HCT116 (cell line): ENCODE measurements around the gene PIP4K2A. TPM values are rescaled to one million over a fixed set of nuclear protein-coding genes. Genes with fewer than 3 reads are reported as not detected.

Experiments
- ATAC-seq: fragments of 200-7000 bp; cut with Tn5 transposase; 2 replicates; pipeline ENCODE4 v1.9.1; 2020; ENCODE audit warnings: mild to moderate bottlenecking, moderate library complexity
- BruUV-seq: library from RNA; stranded (reverse); fragments of 400-500 nt; replicated peaks from 2 replicates; lab custom pipeline; 2021; lab: Mats Ljungman, UMichigan
- CTCF ChIA-PET: fragments of 300-600 bp; sonication (Branson Sonifier 250); formaldehyde crosslinking; loops from one replicate; lab custom pipeline; 2021; ENCODE audit warnings: antibody characterized with exemption; lab: Charles Lee
- POLR2A ChIA-PET: fragments of 300-600, 350-600 bp; sonication (Branson Sonifier 250); formaldehyde crosslinking; loops from one replicate; lab custom pipeline; 2021; ENCODE audit warnings: antibody characterized with exemption; lab: Charles Lee
- RAD21 ChIA-PET, 2 experiments: fragments of 300-600 bp; sonication (Branson Sonifier 250); formaldehyde crosslinking; loops; one replicate each; lab custom pipeline; 2023; ENCODE audit warnings: low total read pairs in 2 of 2; ENCODE audit not compliant: uncharacterized antibody in 2 of 2, unreplicated experiment in 2 of 2, low non-redundant PET in 1 of 2; lab: Charles Lee
- DNase-seq: peaks from one replicate; pipeline ENCODE4 v3.0.0-alpha.2; 2010; ENCODE audit warnings: low read depth, low spot score
- H2AFZ ChIP-seq: fragments of 200-600 bp; shearing (Covaris generic), sonication (generic); 2 replicates; pipeline ENCODE4 v1.6.1; 2017; ENCODE audit warnings: low read depth, mixed run types, mixed read lengths, antibody characterized with exemption, low read length; ENCODE audit not compliant: poor library complexity, severe bottlenecking
- H3K27ac ChIP-seq: 2 replicates; pipeline ENCODE4 v1.5.1; 2012; ENCODE audit warnings: low read depth, low read length
- H3K27me3 ChIP-seq: fragments of 200-600 bp; sonication (generic); 2 replicates; pipeline ENCODE4 v1.6.1; 2016; ENCODE audit warnings: mixed run types, low read length, mixed read lengths; ENCODE audit not compliant: insufficient read depth
- H3K36me3 ChIP-seq, 2 experiments: fragments of 200-500 bp in 1 of 2; fragments of 200-600 bp in 1 of 2; sonication (Bioruptor generic) in 1 of 2; sonication (generic) in 1 of 2; 2 replicates each; pipeline versions ENCODE4 v1.5.1 to v1.6.1; 2014 to 2016; ENCODE audit warnings: low read length in 2 of 2, inconsistent platforms in 1 of 2, mixed read lengths in 1 of 2, mixed run types in 1 of 2; ENCODE audit not compliant: insufficient read depth in 2 of 2, control insufficient read depth in 1 of 2
- H3K4me1 ChIP-seq, 2 experiments: fragments of 200-600 bp in 1 of 2; sonication (generic) in 1 of 2; 2 replicates each; pipeline versions ENCODE4 v1.5.1 to v1.6.1; 2012 to 2017; ENCODE audit warnings: low read length in 2 of 2, inconsistent platforms in 1 of 2, mild to moderate bottlenecking in 1 of 2, mixed read lengths in 1 of 2, mixed run types in 1 of 2, moderate library complexity in 1 of 2; ENCODE audit not compliant: insufficient read depth in 2 of 2, control insufficient read depth in 1 of 2
- H3K4me2 ChIP-seq: fragments of 200-600 bp; sonication (generic); 2 replicates; pipeline ENCODE4 v1.6.1; 2017; ENCODE audit warnings: mixed run types, low read length, mixed read lengths
- H3K4me3 ChIP-seq, 2 experiments: fragments of 200-600 bp in 1 of 2; sonication (generic) in 1 of 2; replicated peaks in 1 of 2; 2 replicates each; pipeline ENCODE4 v1.5.1; 2011 to 2016; ENCODE audit warnings: low read length in 2 of 2, control low read depth in 1 of 2, low read depth in 1 of 2, mild to moderate bottlenecking in 1 of 2, mixed read lengths in 1 of 2, mixed run types in 1 of 2
- H3K79me2 ChIP-seq: fragments of 200-600 bp; sonication (generic); 2 replicates; pipeline ENCODE4 v1.6.1; 2017; ENCODE audit warnings: mild to moderate bottlenecking, mixed run types, low read length, moderate library complexity, mixed read lengths; ENCODE audit not compliant: insufficient read depth
- H3K9ac ChIP-seq: fragments of 200-600 bp; sonication (generic); 2 replicates; pipeline ENCODE4 v1.6.1; 2016; ENCODE audit warnings: low read length, mixed read lengths
- H3K9me2 ChIP-seq: fragments of 200-600 bp; sonication (generic), shearing (Covaris generic); 2 replicates; pipeline ENCODE4 v1.6.1; 2017; ENCODE audit warnings: mixed run types, mild to moderate bottlenecking, moderate library complexity; ENCODE audit not compliant: insufficient read depth
- H3K9me3 ChIP-seq, 2 experiments: fragments of 200-500 bp in 1 of 2; fragments of 200-600 bp in 1 of 2; sonication (Bioruptor generic) in 1 of 2; sonication (generic) in 1 of 2; 2 replicates each; pipeline ENCODE4 v1.6.1; 2014 to 2017; ENCODE audit warnings: low read length in 2 of 2, mixed read lengths in 2 of 2, inconsistent platforms in 1 of 2, low read depth in 1 of 2, mild to moderate bottlenecking in 1 of 2, mixed run types in 1 of 2, moderate library complexity in 1 of 2; ENCODE audit not compliant: control insufficient read depth in 1 of 2, insufficient read depth in 1 of 2
- H4K20me1 ChIP-seq: fragments of 200-600 bp; sonication (generic), shearing (Covaris generic); 2 replicates; pipeline ENCODE4 v1.6.1; 2017; ENCODE audit warnings: mixed run types, mild to moderate bottlenecking, moderate library complexity; ENCODE audit not compliant: insufficient read depth
- CBX3 ChIP-seq: IDR thresholded peaks from 2 replicates; pipeline ENCODE4 v1.6.1; 2012; ENCODE audit warnings: low read depth
- EGR1 ChIP-seq: IDR thresholded peaks from 2 replicates; pipeline ENCODE4 v1.6.1; 2012; ENCODE audit warnings: low read depth
- ELF1 ChIP-seq: IDR thresholded peaks from 2 replicates; pipeline ENCODE4 v1.6.1; 2012; ENCODE audit warnings: low read depth, borderline replicate concordance
- EZH2 ChIP-seq: fragments of 200-600 bp; sonication (generic); IDR thresholded peaks from 2 replicates; pipeline ENCODE4 v1.6.1; 2017; ENCODE audit warnings: antibody characterized with exemption, mixed run types
- EZH2phosphoT487 ChIP-seq: fragments of 200-600 bp; IDR thresholded peaks from 2 replicates; pipeline ENCODE4 v1.6.1; 2018; ENCODE audit warnings: antibody characterized with exemption, borderline replicate concordance
- FOSL1 ChIP-seq: IDR thresholded peaks from 2 replicates; pipeline ENCODE4 v1.6.1; 2012; ENCODE audit warnings: low read depth
- POLR2A ChIP-seq: IDR thresholded peaks from 2 replicates; pipeline ENCODE4 v1.7.0; 2011; ENCODE audit warnings: borderline replicate concordance; ENCODE audit not compliant: insufficient read depth, insufficient read length; ENCODE audit errors: extremely low read depth
- POLR2AphosphoS5 ChIP-seq: IDR thresholded peaks from 2 replicates; pipeline ENCODE4 v1.6.1; 2011; ENCODE audit warnings: mild to moderate bottlenecking, low read depth, low read length, moderate library complexity
- RAD21 ChIP-seq: IDR thresholded peaks from 2 replicates; pipeline ENCODE4 v1.6.1; 2012; ENCODE audit warnings: low read depth, mild to moderate bottlenecking
- SIN3A ChIP-seq: IDR thresholded peaks from 2 replicates; pipeline ENCODE4 v1.6.1; 2012; ENCODE audit warnings: low read depth
- SP1 ChIP-seq: IDR thresholded peaks from 2 replicates; pipeline ENCODE4 v1.6.1; 2012; ENCODE audit warnings: low read depth
- SRF ChIP-seq: IDR thresholded peaks from 2 replicates; pipeline ENCODE4 v1.6.1; 2012; ENCODE audit warnings: low read depth
- TCF7L2 ChIP-seq: IDR thresholded peaks from 2 replicates; pipeline ENCODE4 v1.7.0; 2011; ENCODE audit warnings: borderline replicate concordance, inconsistent platforms; ENCODE audit not compliant: insufficient read depth, insufficient read length; ENCODE audit errors: extremely low read depth
- YY1 ChIP-seq: IDR thresholded peaks from 2 replicates; pipeline ENCODE4 v1.6.1; 2011; ENCODE audit warnings: low read length, low read depth, moderate library complexity, mild to moderate bottlenecking; ENCODE audit not compliant: insufficient replicate concordance; ENCODE audit errors: extremely low read depth
- ZFX ChIP-seq: fragments of 450-650 bp; IDR thresholded peaks from 2 replicates; pipeline ENCODE4 v1.6.1; 2017
- intact Hi-C: fragments of 100-400 bp; cut with micrococcal nuclease; formaldehyde crosslinking; loops from 2 replicates; pipeline ENCODE4 v1.10.0; 2022
- total RNA-seq: library from RNA; stranded (reverse); gene quantifications from one replicate; pipeline ENCODE4 v1.2.1, GENCODE V29; 2021; ENCODE audit not compliant: unreplicated experiment
- TF ChIP-seq, protein P1 (sequence below): IDR thresholded peaks from 2 replicates; pipeline ENCODE4 v1.6.1; 2011; ENCODE audit warnings: mild to moderate bottlenecking, low read length, moderate library complexity; ENCODE audit not compliant: insufficient replicate concordance; ENCODE audit errors: extremely low read depth
- TF ChIP-seq, protein P2 (sequence below): IDR thresholded peaks from 2 replicates; pipeline ENCODE4 v1.6.1; 2012
- TF ChIP-seq, protein P3 (sequence below), 3 experiments: fragments of 200-600 bp in 1 of 3; sonication (generic) in 1 of 3; IDR thresholded peaks in 2 of 3; conservative IDR thresholded peaks in 1 of 3; 2 replicates each; pipeline ENCODE4 v1.5.1; 2012 to 2017; ENCODE audit warnings: low read depth in 2 of 3, low read length in 2 of 3, antibody characterized with exemption in 1 of 3, borderline replicate concordance in 1 of 3, control low read depth in 1 of 3, mild to moderate bottlenecking in 1 of 3, mixed read lengths in 1 of 3, mixed run types in 1 of 3, moderate library complexity in 1 of 3; ENCODE audit not compliant: insufficient read depth in 1 of 3
- TF ChIP-seq, protein P4 (sequence below): IDR thresholded peaks from 2 replicates; pipeline ENCODE4 v1.6.1; 2012; ENCODE audit warnings: low read depth
- TF ChIP-seq, protein P5 (sequence below): IDR thresholded peaks from 2 replicates; pipeline ENCODE4 v1.6.1; 2012

The PIP4K2A gene
- total RNA-seq, 1 experiment from 2014 or later: 41.9 TPM

DNA sequence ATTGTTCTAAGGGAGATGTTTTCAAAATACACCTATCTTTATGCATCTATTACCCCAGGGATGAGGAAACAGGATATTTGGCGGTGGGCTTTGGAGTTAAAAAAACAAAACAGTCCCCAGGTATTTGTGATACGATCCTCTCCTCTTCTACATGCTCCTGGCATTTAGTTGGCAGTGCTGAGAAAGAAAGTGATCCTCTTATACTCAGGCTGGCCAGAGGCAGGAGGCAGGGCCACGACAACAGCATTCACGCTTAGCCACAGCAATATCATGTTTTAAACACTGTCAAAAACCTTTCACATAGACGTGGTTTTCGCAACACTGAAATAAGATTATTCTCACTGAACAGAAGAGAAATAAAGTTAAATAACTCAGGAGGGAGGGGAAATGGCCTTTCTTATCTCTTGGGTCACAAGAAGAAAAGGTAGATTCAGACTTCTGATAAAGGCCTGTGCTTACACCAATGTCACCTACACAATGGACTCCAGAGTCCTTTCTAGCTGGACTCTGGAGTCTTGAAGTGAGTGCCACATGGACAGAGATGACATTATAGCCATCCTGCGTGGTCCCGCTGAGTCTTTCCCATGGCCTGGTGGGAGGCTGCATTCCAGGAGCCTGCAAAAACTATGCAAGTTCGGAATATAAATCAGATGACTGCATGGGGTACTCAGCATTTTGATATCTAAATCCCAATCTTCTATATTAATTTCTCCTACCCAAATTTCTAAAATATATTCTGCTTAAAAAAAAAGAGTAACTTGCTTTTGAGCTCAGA lies 88.7 kb downstream of the PIP4K2A start:
- Histone ChIP-seq H3K36me3 (no peaks in the 10 kb centered on the region), H3K4me2 (peak overlapping the region; percentile 52), H3K27me3 (no peaks in the 10 kb centered on the region), H2AFZ (no peak overlapping the region), H3K9me2 (no peaks in the 10 kb centered on the region), H3K27ac (no peak overlapping the region), H3K9ac (peak overlapping the region; percentile 32; the same call in 1 of the 2 replicates), H4K20me1 (peaks cover 3% of the 10 kb centered on the region; the same call in 1 of the 2 replicates), H3K4me3 (no peak overlapping the region), H3K9me3 (no peaks in the 10 kb centered on the region), H3K4me1 (peaks cover 73 to 100% of the 10 kb centered on the region in 2 experiments), H3K79me2 (peaks cover 100% of the 10 kb centered on the region)
- intact Hi-C loops: no loop called here
- BruUV-seq: no TSS peak
- TF ChIP-seq YY1 (no peak), SIN3A (no peak), EGR1 (no peak), POLR2AphosphoS5 (no peak), RAD21 (no peak), TCF7L2 (no peak), EZH2 (no peak), EZH2phosphoT487 (no peak), CBX3 (no peak), POLR2A (no peak), ELF1 (no peak), ZFX (no peak), FOSL1 (no peak), SP1 (no peak), SRF (no peak)
- TF ChIP-seq, protein P1, sequence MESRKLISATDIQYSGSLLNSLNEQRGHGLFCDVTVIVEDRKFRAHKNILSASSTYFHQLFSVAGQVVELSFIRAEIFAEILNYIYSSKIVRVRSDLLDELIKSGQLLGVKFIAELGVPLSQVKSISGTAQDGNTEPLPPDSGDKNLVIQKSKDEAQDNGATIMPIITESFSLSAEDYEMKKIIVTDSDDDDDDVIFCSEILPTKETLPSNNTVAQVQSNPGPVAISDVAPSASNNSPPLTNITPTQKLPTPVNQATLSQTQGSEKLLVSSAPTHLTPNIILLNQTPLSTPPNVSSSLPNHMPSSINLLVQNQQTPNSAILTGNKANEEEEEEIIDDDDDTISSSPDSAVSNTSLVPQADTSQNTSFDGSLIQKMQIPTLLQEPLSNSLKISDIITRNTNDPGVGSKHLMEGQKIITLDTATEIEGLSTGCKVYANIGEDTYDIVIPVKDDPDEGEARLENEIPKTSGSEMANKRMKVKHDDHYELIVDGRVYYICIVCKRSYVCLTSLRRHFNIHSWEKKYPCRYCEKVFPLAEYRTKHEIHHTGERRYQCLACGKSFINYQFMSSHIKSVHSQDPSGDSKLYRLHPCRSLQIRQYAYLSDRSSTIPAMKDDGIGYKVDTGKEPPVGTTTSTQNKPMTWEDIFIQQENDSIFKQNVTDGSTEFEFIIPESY: no peak
- TF ChIP-seq, protein P2, sequence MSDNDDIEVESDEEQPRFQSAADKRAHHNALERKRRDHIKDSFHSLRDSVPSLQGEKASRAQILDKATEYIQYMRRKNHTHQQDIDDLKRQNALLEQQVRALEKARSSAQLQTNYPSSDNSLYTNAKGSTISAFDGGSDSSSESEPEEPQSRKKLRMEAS: no peak
- TF ChIP-seq, protein P3, sequence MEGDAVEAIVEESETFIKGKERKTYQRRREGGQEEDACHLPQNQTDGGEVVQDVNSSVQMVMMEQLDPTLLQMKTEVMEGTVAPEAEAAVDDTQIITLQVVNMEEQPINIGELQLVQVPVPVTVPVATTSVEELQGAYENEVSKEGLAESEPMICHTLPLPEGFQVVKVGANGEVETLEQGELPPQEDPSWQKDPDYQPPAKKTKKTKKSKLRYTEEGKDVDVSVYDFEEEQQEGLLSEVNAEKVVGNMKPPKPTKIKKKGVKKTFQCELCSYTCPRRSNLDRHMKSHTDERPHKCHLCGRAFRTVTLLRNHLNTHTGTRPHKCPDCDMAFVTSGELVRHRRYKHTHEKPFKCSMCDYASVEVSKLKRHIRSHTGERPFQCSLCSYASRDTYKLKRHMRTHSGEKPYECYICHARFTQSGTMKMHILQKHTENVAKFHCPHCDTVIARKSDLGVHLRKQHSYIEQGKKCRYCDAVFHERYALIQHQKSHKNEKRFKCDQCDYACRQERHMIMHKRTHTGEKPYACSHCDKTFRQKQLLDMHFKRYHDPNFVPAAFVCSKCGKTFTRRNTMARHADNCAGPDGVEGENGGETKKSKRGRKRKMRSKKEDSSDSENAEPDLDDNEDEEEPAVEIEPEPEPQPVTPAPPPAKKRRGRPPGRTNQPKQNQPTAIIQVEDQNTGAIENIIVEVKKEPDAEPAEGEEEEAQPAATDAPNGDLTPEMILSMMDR (IDR thresholded peaks at IDR 0.05 in 2 of 3, conservative IDR thresholded peaks at IDR 0.05 in 1 of 3; ENCODE audit: borderline replicate concordance in 1 of 3, insufficient read depth in 1 of 3, low read depth in 2 of 3, low read length in 2 of 3): no peak
- TF ChIP-seq, protein P4, sequence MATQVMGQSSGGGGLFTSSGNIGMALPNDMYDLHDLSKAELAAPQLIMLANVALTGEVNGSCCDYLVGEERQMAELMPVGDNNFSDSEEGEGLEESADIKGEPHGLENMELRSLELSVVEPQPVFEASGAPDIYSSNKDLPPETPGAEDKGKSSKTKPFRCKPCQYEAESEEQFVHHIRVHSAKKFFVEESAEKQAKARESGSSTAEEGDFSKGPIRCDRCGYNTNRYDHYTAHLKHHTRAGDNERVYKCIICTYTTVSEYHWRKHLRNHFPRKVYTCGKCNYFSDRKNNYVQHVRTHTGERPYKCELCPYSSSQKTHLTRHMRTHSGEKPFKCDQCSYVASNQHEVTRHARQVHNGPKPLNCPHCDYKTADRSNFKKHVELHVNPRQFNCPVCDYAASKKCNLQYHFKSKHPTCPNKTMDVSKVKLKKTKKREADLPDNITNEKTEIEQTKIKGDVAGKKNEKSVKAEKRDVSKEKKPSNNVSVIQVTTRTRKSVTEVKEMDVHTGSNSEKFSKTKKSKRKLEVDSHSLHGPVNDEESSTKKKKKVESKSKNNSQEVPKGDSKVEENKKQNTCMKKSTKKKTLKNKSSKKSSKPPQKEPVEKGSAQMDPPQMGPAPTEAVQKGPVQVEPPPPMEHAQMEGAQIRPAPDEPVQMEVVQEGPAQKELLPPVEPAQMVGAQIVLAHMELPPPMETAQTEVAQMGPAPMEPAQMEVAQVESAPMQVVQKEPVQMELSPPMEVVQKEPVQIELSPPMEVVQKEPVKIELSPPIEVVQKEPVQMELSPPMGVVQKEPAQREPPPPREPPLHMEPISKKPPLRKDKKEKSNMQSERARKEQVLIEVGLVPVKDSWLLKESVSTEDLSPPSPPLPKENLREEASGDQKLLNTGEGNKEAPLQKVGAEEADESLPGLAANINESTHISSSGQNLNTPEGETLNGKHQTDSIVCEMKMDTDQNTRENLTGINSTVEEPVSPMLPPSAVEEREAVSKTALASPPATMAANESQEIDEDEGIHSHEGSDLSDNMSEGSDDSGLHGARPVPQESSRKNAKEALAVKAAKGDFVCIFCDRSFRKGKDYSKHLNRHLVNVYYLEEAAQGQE: no peak
- TF ChIP-seq, protein P5, sequence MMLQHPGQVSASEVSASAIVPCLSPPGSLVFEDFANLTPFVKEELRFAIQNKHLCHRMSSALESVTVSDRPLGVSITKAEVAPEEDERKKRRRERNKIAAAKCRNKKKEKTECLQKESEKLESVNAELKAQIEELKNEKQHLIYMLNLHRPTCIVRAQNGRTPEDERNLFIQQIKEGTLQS: no peak
- ChIA-PET POLR2A (no interaction called here), RAD21 (no interaction called here), CTCF (no interaction called here)
- ATAC-seq: no peak
- DNase-seq: no peak
